AG04450 (cell line): Measurements from ENCODE around the gene PLPPR1. TPM values are rescaled to one million over a fixed set of nuclear protein-coding genes. Genes with fewer than 3 reads are reported as not detected.

Experiments
- CTCF ChIA-PET: fragments of 300-600, 350-600 bp; formaldehyde crosslinking; extraction: SDS; loops from one replicate; lab custom pipeline; 2022; ENCODE audit warnings: antibody characterized with exemption, inconsistent platforms; lab: Charles Lee
- POLR2A ChIA-PET: fragments of 350-600 bp; formaldehyde crosslinking; extraction: SDS; loops from one replicate; lab custom pipeline; 2021; ENCODE audit warnings: antibody characterized with exemption, inconsistent platforms; lab: Yijun Ruan, JAX
- DNase-seq: peaks from one replicate; pipeline ENCODE4 v3.0.0-alpha.2; 2011; ENCODE audit warnings: low read depth, low spot score
- H3K27ac ChIP-seq: one replicate; pipeline ENCODE4 v1.5.1; 2012; ENCODE audit warnings: low read depth, low read length, control low read depth
- H3K27me3 ChIP-seq: one replicate; pipeline ENCODE4 v1.6.0; 2012; ENCODE audit warnings: low read length; ENCODE audit not compliant: control insufficient read depth, insufficient read depth
- H3K4me3 ChIP-seq: 2 replicates; pipeline ENCODE4 v1.5.1; 2011; ENCODE audit warnings: mild to moderate bottlenecking, low read depth, low read length, control low read depth
- H3K9me3 ChIP-seq: 2 replicates; pipeline ENCODE4 v1.5.1; 2012; ENCODE audit warnings: low read length; ENCODE audit not compliant: control insufficient read depth, insufficient read depth
- CTCF ChIP-seq: IDR thresholded peaks from 2 replicates; pipeline ENCODE4 v1.5.1; 2011; ENCODE audit warnings: low read depth, low read length, control low read depth, inconsistent platforms
- polyA plus RNA-seq: library from polyadenylated mRNA; depleted of rRNA; stranded (reverse); fragments of >200 nt; gene quantifications from 2 replicates; pipeline ENCODE4 v1.2.3, GENCODE V29; 2011

Gene PLPPR1
- polyA plus RNA-seq, 1 experiment: not detected

DNA sequence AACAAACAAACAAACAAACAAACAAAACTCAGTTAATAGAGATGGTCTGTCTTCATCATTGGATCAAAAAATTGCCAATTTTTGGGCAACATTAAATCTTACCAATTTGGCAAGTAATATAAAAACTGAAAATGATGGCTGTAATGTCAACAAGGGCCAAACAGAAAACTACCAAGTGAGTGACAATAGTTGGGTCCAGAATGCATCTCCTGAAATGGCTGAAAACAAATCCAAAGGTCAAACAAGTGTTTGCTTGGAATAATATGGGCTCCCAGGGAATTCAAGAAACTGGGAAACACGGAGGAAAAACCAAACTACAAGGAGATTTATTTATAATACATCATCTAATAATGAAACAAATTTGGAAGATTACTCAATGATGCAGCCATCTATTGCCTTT is 331.2 kb downstream of the PLPPR1 start:
- DNase-seq: no peak
- H3K27me3 ChIP-seq: no peaks in the 10 kb centered on the region
- H3K27ac ChIP-seq: no peak overlapping the region
- no peak overlapping the region for H3K4me3 ChIP-seq
- H3K9me3 ChIP-seq: no peaks in the 10 kb centered on the region
- TF ChIP-seq CTCF: no peak
- ChIA-PET CTCF (no interaction called here), POLR2A (no interaction called here)

DNA sequence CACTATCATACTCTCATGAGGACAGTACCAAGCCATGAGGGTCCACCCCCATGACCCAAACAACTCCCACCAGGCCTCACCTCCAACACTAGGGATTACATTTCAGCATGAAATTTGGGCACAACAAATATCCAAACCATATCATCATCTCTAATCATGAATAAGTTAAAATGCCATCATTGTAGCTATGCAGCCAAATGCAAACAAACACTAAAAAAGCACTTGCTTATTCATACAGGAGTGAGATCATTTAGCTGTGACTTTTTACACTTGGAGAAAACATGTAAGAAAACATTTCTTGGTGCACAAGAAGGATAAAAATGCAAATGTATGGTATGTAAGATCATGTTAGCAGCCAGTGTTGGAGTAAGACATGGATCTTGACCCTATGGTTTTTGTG is 332.1 kb downstream of the PLPPR1 start:
- no peak for DNase-seq
- H3K27ac ChIP-seq: no peak overlapping the region
- H3K27me3 ChIP-seq: no peaks in the 10 kb centered on the region
- CTCF ChIA-PET: no interaction called here
- no peak for TF ChIP-seq CTCF
- no peak overlapping the region for H3K4me3 ChIP-seq
- H3K9me3 ChIP-seq: no peaks in the 10 kb centered on the region
- POLR2A ChIA-PET: no interaction called here

DNA sequence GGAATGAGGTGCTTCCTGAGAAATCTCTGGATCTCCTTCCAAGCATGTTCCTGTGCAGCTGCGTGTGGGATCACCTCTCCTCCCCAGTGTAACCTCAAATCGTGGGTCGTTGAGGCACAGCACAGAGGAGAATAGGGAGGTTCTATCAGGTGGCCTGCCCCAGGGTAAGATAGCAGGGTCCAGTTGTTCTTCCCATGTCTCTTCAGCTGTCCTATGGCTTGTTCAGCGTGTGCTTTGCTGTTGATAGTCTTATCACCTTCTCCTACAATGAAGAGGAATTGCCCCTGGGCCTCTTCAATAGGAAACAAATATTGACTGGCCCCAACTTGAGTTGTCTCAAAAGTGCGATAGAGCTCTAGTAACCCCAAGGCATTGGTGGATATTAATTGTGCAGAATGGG is 333.9 kb downstream of the PLPPR1 start:
- POLR2A ChIA-PET: no interaction called here
- CTCF ChIA-PET: no interaction called here
- TF ChIP-seq CTCF: no peak
- no peak overlapping the region for H3K4me3 ChIP-seq
- H3K27ac ChIP-seq: no peak overlapping the region
- no peaks in the 10 kb centered on the region for H3K27me3 ChIP-seq
- no peaks in the 10 kb centered on the region for H3K9me3 ChIP-seq
- DNase-seq: no peak

DNA sequence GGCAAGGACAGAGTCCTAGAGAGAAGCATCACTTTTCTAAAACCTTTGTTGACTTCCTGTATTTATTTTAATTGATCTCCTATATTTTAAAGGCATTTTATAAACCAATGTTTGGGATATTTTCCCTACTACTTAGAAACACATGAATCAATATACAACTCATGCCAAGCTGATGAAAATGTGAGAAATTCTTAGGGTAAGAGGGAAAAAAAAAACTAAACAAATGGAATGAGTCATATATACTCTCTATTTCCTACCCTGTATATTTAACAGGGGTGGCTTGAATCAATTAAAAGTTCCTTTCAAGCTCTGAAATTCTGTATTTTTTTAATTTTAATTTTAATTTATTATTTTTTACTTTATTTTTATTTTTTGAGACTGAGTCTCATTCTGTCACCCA is 336.7 kb downstream of the PLPPR1 start:
- no peaks in the 10 kb centered on the region for H3K9me3 ChIP-seq
- no peak overlapping the region for H3K27ac ChIP-seq
- no peak for TF ChIP-seq CTCF
- POLR2A ChIA-PET: no interaction called here
- CTCF ChIA-PET: interaction anchor here (1.4 kb wide), 1 partner anchor 53 kb away, joined by 4 read pairs; no protein-coding TSS in a partner anchor
- no peaks in the 10 kb centered on the region for H3K27me3 ChIP-seq
- H3K4me3 ChIP-seq: no peak overlapping the region
- DNase-seq: no peak

DNA sequence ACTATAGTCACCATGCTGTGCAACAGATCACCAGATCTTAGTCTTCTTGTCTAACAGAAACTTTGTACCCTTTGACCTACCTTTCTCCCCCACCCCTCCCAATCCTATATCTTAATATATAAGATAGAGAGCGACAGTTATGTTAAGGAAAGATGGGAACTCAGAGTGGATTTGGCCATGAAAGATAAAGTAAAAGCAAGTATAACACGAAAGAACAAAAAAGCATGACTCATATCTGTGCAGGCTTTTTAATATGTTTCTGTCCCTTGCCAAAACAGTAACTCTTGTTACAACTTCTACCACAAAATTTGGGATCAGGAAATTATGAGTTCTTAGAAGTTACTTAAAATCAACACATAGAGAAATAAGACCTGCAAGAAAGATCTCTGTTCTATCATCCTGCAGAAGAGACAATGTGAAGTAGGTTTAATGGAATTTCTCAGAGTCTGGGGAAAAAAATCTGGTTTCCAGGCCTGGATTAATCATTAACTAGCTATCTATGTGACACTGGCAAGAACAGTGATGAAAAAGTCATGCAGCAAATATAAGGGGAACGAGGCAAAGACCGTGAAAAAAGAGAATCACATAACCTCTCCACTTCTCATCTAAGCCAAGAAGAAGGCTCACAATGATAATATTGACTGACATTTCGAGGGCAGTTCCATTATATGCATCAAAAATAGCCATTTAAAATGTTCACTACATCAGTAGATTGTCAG is 337.7 kb downstream of the PLPPR1 start:
- no peaks in the 10 kb centered on the region for H3K9me3 ChIP-seq
- ChIA-PET CTCF (no interaction called here), POLR2A (no interaction called here)
- H3K4me3 ChIP-seq: no peak overlapping the region
- no peak overlapping the region for H3K27ac ChIP-seq
- DNase-seq: no peak
- no peak for TF ChIP-seq CTCF
- no peaks in the 10 kb centered on the region for H3K27me3 ChIP-seq
